Caki2 (cell line): ENCODE data around the gene CACNG5. TPM values are rescaled to one million over a fixed set of nuclear protein-coding genes. Genes with fewer than 3 reads are reported as not detected.

Experiments
- DNase-seq: peaks from one replicate; pipeline ENCODE4 v3.0.0-alpha.2; 2015; ENCODE audit warnings: low read depth
- in situ Hi-C: cut with HindIII; loops from 2 replicates; pipeline ENCODE4 v1.10.0; 2016; ENCODE audit warnings: low sequenced_read_pairs, low pct_unique_long_range_greater_than_20kb, mixed read lengths
- total RNA-seq: library from RNA; depleted of rRNA; stranded (reverse); fragments of >200 nt; shearing (Covaris generic); gene quantifications from 2 replicates; pipeline ENCODE4 v1.2.3, GENCODE V29; 2014; ENCODE audit warnings: low replicate concordance; rRNA removed

Gene CACNG5
- total RNA-seq: not detected in 2 replicates

DNA sequence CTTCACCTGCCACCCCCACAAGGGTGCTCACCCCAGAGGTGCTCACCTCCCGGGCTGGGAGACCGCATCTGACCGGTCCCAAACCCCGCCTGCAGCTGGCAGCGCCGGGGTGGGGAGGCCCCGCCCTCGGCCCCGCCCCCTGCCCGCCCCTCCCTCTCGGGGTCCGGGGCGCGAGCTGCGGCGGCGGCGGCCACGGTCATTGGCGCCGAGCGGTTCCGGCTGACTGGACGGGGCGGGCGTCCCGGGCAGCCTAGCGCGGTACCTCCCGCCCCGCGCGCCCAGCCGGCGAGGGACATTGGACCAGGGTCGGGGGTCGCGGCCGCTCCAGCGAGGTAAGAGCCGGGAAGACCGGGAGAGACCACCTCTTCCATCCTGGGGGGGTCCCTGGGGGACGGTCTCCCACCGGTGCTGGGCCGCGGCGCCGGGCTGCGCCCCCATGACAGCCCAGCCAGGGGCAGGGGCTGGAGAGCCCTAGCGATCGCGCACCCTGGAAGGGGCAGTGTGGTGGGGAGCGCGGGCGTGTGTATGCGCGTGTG, at the start of gene CACNG5:
Gene CACNG5, plus strand, starts transcription at position 199 of the 536 bp plus-strand sequence. CDS start 42,216 bp downstream, outside the sequence.
- peak; percentile 44 for DNase-seq
- in situ Hi-C loops: no loop called here

GRCh38 chr17:66786107-66786506, 48.8 kb upstream of the CACNG5 start:
- DNase-seq: no peak
- in situ Hi-C loops: no loop called here

DNA sequence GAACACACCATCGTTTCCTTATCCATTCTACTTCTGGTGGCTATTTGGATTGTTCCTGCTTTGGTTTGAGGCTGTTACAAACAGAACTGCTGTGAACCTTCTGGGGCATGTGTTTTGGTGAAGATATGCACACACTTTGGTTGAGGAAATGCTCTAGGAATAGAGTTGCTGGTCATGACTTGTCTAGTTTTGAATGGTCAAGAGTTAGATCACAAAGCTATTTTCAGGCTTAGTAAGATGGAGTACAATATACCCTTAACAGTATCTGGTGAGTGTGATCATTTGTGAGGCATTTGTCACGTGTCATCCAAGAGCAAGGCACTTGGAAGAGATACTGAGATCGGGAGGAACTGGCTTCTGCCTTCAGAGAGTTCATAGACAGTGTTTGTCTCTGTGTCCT, 47.0 kb upstream of the CACNG5 start:
- DNase-seq: no peak
- in situ Hi-C loops: no loop called here

DNA sequence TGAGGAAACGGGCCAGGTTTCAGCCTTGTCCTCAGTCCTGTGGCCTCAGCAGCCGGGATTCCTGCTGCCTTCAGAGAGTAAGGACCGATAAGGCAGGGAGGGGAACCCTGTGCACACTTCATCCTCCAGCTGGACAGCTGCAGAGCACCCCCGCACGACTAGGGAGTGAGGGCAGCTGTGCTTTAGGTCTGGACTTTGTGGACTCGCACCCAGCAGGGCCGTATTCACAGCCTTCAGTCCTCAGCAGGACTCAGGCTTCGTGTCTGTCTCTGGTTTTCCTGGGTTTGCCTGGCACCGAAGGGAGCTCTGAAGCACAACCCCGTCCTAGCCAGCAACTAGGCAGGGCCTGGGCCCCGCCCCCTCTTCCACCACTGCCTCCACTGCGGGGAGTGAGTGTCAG, 45.8 kb upstream of the CACNG5 start:
- in situ Hi-C loops: no loop called here
- no peak for DNase-seq

GRCh38 chr17:66789961-66790437, 44.9 kb upstream of the CACNG5 start:
- in situ Hi-C loops: no loop called here

DNA sequence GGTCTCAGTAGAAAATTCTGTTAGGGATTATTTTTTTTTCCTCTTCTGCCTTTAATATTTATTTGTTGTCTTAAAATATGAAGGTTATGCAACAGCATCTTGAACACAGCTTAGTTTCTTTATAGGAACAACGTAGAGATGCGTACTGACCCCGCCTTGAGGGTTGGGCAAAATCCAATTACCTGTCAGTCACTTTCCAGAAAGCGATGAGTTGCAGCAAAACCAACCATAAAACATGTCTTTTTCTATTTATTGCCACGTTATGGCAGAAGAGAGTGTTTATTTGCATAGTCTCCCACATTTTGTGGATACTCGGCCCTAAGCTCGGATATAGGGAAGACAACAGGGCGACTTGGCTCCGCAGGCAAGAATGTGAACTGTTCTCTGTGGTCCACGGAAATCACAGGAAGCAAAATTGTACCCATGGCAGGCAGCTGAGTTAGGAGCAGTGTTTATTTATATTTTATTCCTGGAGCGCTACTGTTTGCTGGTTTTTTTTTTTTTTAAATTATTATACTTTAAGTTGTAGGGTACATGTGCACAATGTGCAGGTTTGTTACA, 44.3 kb upstream of the CACNG5 start:
- DNase-seq: no peak
- in situ Hi-C loops: no loop called here

More at GRCh38 chr17:66789961-66790437, 44.9 kb upstream of the CACNG5 start:
- DNase-seq: no peak

GRCh38 chr17:66791347-66791746, 43.6 kb upstream of the CACNG5 start:
- no peak for DNase-seq
- in situ Hi-C loops: no loop called here

DNA sequence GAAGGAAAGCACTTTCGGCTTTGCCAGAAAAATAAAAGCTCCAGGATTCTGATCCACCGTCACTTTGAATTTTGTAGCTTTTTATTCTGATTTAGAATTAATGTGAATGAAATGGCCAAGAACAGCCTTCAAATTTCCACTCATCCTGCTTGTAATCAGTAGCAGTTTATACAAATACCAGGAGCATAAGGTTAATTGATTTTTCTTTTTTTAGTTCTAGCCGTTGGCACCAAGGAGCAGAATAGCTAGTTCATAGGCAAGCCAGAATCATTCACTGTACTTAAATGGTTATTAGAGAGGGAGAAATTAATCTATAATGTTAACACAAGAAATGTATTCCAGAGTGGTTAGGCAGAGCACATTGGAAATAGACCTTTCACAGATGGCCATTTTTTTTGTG, 41.1 kb upstream of the CACNG5 start:
- DNase-seq: no peak
- in situ Hi-C loops: no loop called here

DNA sequence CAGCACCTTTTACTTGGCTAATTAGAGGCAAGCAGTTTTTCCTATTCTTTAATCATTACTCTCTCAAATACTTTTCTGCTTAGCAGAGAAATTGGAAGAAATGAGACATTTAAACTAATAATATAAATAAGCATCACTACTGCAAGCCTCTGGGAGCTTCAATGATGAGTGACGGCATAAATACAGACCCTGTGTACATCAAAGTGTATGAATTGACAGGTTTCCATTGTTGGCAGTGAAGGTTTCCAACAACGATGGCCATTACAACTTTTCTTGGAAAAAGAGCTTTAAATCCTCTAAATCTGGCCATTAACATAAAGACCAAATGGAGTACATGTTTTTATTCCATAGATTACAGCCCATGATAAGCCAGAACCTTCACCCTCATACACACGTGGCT, 39.4 kb upstream of the CACNG5 start:
- in situ Hi-C loops: no loop called here

GRCh38 chr17:66799849-66800537, 34.9 kb upstream of the CACNG5 start:
- in situ Hi-C loops: no loop called here
- no peak for DNase-seq

More for the DNA sequence above, 39.4 kb upstream of the CACNG5 start:
- DNase-seq: no peak

- in situ Hi-C loops: no loop called here
- DNase-seq: no peak
Observed at GRCh38 chr17:66803474-66803951, 31.4 kb upstream of the CACNG5 start.

DNA sequence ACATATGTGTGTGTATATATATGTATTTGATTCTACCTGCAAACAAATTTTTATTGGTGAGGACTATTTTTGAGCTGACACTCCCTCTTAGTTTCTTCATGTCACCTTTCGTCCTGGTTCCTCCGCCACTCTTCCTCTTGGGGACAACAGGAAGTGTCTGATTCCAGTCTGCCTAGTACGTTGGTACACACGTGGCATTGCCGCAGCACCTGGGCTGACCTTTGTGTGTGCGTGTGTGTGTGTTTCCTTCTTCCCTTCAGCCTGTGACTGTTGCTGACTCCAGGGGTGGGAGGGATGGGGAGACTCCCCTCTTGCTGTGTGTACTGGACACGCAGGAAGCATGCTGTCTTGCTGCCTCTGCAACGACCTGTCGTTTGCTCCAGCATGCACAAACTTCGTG, 29.4 kb upstream of the CACNG5 start:
- in situ Hi-C loops: no loop called here
- DNase-seq: no peak

DNA sequence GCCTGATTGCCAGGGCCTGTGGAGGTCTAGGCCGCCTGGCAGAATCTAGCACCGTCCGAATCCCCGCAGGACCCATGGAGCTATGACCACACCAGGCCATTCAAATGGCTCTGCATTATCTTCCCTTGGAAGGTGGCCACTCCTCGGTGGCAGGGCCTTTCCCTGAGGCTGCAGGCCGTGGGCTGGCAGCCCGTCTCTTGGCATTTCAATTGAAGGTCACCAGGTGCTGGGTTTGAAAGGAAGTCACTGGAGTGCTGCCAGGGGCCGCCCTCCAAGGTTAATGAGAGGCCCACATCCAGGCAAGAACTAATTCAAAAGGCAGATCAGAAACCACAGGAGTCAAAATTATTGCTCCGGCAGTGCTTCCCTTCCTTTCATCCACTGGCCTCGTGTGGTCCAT, 27.7 kb upstream of the CACNG5 start:
- in situ Hi-C loops: no loop called here

DNA sequence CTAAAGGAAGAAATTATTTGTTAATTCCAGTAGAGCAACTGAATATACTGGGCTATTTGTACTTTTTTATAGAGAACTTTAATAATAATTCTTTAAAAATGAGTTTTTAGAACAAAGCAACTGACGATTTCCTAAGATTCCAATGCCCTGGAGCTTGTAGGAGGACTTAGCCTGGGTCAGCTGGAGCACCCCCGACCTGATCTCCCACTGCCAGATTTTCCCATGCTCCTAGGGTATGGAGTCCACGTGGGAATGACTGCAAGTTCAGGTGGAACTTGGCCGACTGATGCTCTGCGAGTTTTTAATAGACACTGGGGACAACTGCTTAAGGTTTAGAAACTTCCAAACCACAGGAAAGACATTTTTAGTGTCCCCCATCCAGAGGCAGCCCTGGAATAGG, 25.5 kb upstream of the CACNG5 start:
- in situ Hi-C loops: no loop called here
- no peak for DNase-seq

More for the DNA sequence above, 27.7 kb upstream of the CACNG5 start:
- no peak for DNase-seq

DNA sequence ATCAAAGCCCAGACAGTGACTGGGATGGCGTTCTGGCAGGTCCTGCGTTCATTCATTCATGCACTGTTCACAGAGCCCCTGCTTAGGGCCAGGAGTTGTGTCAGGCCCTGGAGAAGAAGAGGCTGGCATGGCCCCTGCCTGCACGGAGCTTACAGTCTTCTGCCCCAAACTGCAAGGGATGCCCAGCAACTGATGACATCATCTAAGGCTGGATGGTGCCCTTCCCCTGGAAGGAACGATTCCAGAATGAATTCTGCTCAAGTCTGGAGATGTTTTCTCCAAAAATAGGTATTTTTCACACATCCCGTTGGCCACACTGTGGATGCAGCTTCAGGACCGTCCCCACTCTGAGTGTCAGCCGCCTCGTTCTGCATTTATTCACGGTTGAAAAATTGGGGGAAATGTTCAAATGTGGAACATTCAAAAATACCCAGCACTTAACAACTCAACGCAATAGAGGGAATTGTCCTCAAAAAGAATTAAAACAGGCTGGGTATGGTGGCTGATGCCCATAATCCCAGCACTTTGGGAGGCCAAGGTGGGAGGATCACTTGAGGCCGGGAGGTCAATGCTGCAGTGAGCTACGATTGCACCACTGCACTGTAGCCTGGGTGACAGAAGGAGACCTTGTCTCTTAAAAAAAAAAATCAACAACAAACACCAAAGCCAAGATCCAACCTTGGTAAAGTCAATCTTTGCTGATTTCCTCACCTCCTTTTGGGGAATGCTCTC, 23.8 kb upstream of the CACNG5 start:
- DNase-seq: no peak
- in situ Hi-C loops: no loop called here

DNA sequence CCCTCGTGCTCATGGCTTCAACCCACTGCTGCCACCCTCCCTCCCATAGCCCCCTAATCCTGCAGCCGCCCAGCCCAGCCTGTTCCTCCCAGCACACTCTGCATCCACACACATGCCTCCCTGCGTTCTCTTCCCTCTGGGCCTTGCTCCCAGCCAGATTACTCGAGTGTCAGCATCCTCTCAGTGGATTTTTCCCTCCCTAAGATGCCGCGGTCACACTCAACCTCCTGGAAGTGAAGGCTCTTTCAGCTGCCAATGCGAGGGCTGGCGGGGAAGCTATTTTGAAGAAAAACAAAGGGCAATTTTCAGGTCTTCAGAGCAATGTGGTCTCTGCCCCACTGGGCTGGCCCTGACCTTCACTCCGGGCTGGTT, 23.2 kb upstream of the CACNG5 start:
- in situ Hi-C loops: no loop called here
- DNase-seq: no peak

GRCh38 chr17:66812571-66812970, 22.3 kb upstream of the CACNG5 start:
- in situ Hi-C loops: no loop called here
- no peak for DNase-seq

- in situ Hi-C loops: no loop called here
- DNase-seq: no peak
Observed at GRCh38 chr17:66813296-66813695, 21.6 kb upstream of the CACNG5 start.

GRCh38 chr17:66814026-66814425, 20.9 kb upstream of the CACNG5 start:
- DNase-seq: no peak
- in situ Hi-C loops: no loop called here
